Astrocyte (in vitro differentiated cells and primary cell): ENCODE results near the gene F2R.
"Not testable (repeated sequence)": the region's sequence is repeated elsewhere in the genome, so short reads cannot be mapped to it uniquely, and the experiment has no call there.

Source experiments
- CTCF ChIP-seq: IDR thresholded peaks from 2 replicates; pipeline ENCODE4 v1.5.1; 2011; ENCODE audit warnings: low read depth, mild to moderate bottlenecking, inconsistent platforms, low read length, moderate library complexity; ENCODE audit not compliant: insufficient read depth
- EZH2 ChIP-seq: IDR thresholded peaks from 2 replicates; pipeline ENCODE4 v1.6.1; 2012; ENCODE audit warnings: mild to moderate bottlenecking, low read length, inconsistent platforms; ENCODE audit not compliant: insufficient read depth

GRCh38 chr5:76761118-76761517, 45.2 kb downstream of the F2R start:
- TF ChIP-seq EZH2, CTCF: not testable (repeated sequence)
